GM19351 (cell line): ENCODE measurements around the gene TMEM131.
A peak's percentile ranks its signal among the peaks of the same experiment; 100 is the strongest.
"Not testable (repeated sequence)": the region's sequence is repeated elsewhere in the genome, so short reads cannot be mapped to it uniquely, and the experiment has no call there.

ENCODE experiments used
- ATAC-seq: cut with Tn5 transposase; IDR thresholded peaks from one replicate; pipeline ENCODE4 v1.9.1; 2021; ENCODE audit warnings: mild to moderate bottlenecking, moderate library complexity; ENCODE audit not compliant: unreplicated experiment

Gene TMEM131, protein sequence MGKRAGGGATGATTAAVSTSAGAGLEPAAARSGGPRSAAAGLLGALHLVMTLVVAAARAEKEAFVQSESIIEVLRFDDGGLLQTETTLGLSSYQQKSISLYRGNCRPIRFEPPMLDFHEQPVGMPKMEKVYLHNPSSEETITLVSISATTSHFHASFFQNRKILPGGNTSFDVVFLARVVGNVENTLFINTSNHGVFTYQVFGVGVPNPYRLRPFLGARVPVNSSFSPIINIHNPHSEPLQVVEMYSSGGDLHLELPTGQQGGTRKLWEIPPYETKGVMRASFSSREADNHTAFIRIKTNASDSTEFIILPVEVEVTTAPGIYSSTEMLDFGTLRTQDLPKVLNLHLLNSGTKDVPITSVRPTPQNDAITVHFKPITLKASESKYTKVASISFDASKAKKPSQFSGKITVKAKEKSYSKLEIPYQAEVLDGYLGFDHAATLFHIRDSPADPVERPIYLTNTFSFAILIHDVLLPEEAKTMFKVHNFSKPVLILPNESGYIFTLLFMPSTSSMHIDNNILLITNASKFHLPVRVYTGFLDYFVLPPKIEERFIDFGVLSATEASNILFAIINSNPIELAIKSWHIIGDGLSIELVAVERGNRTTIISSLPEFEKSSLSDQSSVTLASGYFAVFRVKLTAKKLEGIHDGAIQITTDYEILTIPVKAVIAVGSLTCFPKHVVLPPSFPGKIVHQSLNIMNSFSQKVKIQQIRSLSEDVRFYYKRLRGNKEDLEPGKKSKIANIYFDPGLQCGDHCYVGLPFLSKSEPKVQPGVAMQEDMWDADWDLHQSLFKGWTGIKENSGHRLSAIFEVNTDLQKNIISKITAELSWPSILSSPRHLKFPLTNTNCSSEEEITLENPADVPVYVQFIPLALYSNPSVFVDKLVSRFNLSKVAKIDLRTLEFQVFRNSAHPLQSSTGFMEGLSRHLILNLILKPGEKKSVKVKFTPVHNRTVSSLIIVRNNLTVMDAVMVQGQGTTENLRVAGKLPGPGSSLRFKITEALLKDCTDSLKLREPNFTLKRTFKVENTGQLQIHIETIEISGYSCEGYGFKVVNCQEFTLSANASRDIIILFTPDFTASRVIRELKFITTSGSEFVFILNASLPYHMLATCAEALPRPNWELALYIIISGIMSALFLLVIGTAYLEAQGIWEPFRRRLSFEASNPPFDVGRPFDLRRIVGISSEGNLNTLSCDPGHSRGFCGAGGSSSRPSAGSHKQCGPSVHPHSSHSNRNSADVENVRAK (N-terminal part only)

DNA sequence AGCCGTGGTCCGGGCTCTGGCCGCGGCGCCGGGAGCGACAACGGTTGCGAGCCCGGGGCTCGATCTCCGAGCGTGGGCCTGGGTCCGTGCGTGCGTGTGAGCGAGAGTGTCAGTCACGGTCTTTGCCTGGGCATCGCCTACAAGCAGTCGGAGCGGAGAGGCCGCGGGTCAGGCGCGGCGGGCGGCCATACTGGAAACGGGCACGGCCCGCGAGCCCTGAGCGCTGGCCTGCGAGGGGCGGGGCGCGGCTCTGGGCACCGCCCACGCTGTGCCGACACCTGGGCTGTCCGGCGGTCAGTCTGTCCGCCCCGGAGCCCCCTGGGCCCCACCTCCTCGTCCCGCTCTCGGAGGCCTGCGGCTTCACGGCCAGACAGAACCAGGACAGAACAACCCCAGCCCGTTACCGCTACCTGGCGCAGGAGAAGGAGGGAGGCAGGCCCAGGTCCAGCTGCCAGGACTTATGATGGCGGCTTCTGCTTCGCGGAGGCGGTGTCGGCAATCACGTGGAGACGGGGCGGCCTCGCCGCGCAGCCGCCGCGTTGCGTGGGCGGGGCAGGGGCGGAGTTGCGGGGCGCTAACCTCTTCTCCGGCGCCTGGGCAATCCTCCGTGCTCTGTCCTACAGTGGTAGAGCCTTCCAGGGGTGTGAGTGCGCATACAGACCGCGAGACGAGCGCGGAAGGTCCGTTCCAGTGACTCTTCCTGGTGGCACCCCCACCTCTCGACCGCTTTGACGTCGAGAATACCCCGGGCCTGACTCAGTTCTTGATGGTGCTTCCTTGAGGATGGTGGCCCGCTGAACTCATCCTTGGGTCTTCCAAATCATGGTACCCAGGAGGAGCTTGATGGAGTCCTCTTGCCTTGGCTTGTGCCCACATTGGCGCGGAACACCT, at the start of gene TMEM131:
Gene TMEM131, minus strand, starts transcription at position 215 of the 891 bp plus-strand sequence. CDS start 286 bp downstream, outside the sequence.
- ATAC-seq, result peak; percentile 69

DNA sequence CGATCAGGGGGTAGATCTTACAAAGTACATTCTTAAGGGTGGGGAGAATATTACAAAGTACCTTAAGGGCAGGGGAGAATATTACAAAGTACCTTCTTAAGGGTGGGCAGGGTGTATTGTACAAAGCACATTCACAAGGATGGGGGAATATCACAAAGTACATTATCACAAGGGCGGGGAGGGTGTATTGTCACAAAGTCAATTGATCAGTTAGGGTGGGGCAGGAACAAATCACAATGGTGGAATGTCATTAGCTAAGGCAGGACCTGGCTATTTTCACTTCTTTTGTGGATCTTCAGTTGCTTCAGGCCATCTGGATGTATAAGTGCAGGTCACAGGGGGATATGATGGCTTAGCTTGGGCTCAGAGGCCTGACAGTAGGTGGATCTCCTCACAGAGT, 49.0 kb upstream of the TMEM131 start:
- not testable (repeated sequence) for ATAC-seq

DNA sequence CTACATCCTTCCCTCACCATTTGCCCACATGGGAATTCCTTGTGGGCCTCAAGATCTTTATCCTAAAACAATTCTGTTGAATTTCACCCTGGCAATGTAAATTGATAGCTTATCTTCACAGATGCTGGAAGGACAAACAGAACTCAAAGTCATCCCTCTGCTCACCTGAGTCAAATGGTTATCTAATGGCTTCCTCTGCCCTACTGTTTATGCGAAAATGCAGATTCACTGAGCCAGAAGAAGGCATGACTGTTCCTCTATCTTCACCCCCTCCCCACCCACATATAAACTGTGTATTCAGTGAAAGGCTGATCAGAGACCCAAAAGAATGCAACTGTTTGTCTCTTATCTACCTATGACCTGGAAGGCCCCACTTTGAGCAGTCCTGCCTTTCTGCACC, 47.4 kb upstream of the TMEM131 start:
- ATAC-seq, result no peak

DNA sequence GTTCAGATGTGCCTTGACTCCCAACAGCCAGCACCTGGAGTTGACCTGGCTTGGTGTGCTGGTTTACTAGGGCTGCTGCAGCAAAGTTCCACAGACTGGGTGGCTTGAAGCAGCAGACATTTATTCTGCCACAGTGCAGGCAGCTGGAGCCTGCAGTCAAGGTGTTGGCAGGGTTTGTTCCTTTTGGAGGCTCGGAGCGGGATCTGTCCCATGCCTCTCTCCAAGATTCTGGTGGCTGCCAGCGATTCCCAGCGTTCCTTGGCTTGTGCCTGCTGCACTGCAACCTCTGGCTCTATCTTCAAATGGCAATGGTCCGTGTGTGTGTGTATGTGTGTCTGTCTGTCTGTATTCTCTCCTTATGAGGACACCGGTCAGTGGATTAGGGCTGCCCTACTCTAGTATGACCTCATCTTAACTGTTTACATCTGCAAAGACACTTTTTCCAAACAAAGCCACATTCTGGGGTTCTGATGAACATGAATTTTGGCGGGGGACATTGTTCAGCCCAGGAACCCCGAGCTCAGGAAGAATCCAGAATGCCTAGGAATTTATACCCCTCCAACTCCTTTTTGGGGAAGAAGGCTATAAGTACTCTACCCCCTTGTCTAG, 44.7 kb upstream of the TMEM131 start:
- ATAC-seq, result no peak

DNA sequence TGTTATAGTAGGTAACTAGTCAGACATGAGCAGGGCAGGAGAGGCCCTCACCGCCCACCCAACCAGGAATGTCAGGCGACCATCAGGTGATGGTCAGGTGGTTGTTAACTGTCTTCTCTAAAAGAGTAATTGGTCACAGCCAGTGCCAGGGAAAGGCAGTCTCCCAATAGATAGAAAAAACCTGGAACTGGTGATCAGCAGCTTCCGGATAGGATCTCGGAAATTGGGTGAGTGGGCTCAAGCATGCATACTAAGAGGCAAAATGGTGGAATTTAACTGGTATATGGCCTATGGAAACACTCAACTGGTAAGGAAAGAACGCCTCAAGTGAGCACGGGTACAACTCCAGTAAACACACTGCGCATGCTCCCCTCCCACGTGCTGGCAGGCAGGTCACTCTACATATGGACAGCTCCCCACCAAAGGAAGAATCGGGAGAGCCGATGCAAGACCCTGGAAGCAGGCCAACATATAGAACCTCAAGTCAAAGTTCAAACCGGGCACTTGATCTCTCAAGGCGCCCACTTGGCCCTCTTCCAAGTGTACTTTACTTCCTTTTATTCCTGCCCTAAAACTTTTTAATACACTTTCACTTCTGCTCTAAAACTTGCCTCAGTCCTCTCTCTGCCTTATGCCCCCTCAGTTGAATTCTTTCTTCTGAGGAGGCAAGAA, 43.5 kb upstream of the TMEM131 start:
- ATAC-seq, result no peak

DNA sequence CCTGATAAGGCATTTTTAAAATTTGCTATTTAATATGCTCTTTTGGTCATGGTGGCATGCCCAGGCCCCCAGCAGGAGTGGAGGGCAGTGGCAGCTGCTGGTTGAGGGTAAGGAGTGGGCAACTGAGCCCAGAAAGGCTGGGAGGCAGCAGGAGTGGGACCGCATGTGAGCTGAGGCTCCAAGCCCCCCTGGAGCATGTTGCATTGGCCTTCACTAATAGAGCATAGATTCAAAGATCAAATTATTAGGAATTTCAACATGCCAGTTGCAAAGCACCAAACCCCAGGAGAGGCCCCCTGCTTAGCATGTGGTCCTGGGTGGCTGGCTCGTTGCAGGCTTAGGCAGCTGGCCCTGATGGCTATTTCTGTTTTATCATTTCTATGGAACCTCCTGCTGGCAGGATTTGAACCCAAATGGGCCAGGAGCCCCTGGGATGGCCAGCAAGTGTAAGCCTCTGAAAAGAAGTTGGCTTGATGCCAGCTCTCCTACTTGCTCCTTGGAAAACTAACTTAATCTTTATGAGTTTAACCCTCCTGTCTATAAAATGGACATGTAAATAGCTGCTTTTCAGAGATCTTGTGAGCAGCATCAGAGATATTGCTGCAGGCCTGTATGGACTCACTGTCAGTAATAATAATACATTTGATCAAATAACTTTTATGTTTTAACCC, 42.1 kb upstream of the TMEM131 start:
- ATAC-seq, result no peak

DNA sequence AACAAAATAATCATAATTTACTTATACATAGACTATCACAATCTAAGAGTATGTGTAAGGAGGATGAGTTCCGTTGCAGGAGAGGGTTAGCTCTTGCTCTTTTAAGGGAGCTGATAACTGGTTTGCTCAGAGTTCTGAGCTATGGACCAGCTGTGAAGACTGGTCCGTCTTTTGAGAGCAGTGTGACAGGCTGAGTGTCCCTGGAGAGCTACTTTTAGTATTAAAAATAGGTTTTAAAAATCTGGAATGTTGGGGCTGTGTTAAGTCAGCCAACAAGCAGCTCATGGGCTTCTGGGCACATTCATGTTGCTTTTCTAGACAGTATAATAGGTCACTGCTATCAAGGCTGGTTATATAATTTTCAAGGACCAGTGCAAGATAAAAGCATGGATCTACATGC, 41.5 kb upstream of the TMEM131 start:
- no peak for ATAC-seq

DNA sequence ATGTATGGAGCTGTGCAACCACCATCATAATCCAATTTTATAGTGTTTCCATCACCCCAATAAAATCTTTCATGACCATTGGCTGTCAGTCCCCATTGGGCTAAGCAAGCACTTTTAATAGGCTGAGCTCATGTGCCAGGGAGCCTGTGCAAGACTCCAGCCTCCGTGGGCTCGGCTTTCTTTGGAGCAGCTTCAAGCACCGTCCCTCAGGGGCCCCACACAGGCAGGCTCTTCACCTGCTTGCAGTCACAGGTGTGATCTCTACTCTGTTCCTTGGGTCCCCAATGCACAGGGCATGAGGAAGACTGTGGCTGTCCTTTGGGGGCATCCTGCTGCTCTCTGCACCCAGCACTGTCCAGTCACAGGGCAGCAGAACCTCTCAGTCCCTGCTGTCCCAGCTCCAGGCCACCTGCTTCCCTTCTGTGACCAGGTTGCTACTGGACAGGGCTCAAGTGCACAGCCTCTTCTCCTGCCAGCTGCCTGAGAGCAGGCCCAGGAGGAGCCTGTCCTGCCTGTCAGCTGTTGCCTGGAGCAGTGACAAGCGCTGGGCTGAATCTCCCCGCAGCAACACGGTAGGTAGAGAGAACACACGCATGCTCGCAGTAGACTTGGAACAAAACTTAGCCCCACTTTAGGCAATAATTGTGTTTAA, 40.7 kb upstream of the TMEM131 start:
- no peak for ATAC-seq

DNA sequence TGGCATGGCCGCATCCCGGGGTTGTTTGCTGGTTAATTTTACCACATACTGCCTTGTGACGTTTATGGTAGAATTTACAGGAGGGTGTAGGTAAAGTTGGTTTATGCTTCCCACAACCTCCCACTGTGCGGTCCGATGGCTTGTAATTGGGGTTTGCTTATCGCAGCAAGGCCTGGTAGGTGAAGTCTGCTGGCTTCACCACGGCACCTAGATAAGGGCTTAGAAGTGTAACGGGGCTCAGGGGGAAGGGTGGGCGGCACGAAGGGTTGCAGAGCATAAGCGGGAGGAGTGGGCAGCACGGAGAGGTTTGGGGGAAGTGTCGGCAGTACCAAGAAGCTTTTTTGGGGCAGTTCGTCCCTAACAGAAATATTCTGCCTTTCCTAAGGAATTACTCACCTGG, 39.0 kb upstream of the TMEM131 start:
- no peak for ATAC-seq

DNA sequence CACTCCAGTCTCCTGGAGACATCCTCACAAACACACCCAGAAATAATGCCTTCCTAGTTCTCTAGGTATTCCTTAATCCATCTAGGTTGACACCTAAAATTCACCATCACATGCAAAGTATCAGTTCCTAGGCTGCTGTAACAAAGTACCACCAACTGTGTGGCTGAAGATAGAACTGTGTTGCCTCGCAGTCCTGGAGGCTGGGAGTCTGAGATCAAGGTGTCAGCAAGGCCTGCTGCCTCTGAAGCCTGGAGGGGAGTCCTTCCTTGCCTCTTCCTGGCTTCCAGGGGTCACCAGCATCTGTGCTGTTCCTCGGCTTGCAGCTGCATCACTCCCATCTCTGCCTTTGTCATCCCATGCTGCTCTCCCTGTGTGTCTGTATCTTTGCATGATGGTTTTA, 36.3 kb upstream of the TMEM131 start:
- no peak for ATAC-seq

DNA sequence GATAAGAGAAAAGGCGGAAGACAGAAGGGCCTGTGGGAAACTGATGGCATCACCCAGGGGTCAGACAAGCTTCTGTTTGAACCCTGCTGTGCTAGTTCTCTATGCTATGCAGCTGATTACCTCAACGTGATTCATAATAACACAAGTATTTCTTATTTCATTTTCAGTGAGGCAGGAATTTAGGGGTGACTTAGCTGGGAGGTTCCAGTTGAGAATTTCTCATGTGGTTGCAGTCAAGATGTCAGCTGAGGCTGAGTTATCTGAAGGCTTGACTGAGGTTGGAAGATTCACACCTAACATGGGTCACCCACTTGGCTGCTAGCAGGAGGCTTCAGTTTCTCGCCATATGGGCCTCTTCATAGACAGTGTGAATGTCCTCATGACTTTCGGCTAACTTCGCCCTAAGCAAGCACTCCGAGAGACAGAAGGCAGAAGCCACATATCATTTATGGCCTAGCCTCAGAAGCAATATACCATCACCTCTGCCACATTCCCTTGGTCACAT, 34.0 kb upstream of the TMEM131 start:
- no peak for ATAC-seq

DNA sequence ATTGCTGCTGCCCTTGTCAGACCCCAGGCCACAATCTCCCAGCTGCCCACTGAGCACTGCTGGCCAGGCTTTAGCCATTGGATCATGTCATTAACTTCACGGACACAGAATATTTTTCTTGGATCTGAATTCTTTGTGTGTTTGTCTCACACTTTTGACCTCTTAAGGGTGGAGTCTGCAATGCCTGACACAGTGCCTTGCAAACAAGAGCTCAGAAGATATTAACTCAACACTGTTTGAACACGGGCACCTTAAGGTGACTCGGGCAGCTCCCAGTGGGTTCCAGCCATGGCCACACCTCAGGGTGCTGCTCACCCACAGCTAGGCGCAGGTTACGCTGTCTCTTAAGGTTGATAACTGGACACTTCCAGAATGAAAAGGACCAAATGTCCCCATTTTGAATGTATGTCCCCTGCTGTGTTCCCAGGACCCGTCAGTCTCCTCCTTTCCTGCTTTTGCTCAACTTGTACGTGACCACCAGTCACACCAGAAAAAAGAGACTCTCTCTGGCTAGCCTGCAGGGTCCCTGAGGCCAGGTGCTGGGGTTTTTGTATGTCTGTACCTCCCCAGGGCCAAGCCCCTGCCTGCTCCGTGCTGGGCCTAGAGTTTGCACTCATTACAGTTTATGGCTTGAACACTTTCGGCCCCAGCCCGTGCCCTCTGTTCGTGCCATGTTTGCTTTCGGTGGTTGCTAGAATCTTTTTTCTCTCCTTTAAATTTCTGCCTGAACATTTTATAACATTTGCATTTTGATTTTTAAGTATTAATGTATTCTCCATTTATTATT, 33.4 kb upstream of the TMEM131 start:
- no peak for ATAC-seq

DNA sequence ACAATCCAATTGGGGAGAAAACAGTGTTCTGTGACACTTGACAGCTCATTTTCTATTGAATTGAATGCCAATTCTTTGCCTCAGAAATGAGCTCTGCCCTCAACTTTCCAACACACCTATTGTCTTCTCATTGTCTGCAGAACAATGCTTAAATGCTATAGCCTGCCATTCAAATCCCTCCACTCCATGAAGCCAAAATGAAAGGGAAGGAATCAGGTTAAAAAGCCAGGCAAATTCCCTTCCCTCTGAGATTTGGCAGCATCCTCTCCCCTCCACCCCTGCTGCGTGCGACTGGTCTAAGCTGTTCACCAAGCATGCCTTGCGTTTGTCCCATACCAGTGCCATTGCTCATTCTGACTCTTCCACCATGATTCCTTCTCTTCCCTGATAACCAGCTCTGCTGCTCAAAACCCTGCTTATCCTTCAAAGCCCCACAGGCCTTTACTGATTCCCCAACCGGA, 32.4 kb upstream of the TMEM131 start:
- ATAC-seq, result no peak

DNA sequence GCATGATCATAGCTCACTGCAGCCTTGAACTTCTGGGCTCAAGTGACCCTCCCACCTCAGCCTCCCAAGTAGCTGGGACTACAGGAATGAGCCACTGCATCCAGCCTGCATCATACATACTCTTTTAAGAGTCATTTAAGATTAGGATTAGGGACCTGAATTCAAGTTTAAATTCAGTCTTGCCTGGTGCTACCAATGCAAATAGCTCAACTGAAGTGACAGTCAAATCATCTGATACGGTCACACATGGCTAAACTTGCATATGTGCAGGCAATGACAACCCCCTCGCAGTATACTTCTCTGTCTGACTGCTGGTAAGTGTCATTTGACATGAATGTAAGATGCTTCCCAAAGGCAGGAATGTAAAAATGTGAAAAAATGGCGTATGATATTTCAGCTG, 31.8 kb upstream of the TMEM131 start:
- peak; percentile 52 for ATAC-seq

DNA sequence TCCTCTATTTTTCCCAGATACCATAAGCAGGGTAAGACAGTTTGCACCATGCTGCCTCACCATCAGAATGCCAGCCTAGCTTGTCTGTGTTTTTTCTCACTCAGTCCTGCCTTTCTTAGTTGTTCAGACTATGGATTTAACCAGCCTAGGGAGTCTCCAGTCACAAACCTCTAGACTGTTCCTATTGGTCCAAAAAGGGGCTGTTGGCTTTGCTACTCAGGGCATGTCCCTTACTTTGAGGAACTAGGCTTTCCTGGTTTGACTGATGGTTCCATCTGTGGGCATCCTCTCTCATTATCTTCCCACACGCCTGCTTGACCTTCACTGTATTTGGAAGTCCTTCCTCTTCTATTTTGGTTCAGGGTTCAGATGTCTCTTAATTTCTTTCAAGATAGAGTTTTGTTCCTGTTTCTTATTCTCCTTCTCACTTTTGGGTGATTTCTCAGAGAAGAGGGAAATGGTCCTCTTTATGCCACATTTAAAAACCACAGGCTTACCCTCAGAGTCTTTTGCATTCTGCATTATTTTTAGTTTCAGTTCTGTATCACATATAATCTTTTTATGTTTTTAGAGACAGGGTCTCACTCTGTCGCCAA, 31.3 kb upstream of the TMEM131 start:
- peak; percentile 67 for ATAC-seq

DNA sequence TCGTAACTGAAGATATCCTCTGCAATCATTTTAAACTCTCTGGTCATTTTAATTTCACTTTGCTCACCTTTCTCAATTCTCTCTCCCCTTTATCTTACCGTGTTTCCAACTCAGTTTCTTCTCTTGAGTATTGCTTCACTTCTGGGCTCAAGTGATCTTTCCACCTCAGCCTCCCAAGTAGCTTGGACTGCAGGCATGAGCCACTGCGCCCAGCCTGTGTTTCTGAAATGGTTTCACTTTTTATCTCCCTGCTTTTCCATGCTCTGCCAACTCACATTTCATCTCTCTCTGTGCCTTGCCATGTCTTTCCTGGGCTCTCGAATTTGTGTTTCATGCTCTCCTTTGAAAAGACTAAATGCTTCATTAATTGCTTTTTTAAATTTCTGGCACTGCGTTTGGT, 30.5 kb upstream of the TMEM131 start:
- no peak for ATAC-seq
